Mesenteric fat pad (tissue), 1 donor: ENCODE measurements around the gene TPM3. TPM values are rescaled to one million over a fixed set of nuclear protein-coding genes. Genes with fewer than 3 reads are reported as not detected.
"Not testable (repeated sequence)": the region's sequence is repeated elsewhere in the genome, so short reads cannot be mapped to it uniquely, and the experiment has no call there.

Source experiments
- DNase-seq: peaks from one replicate; pipeline ENCODE4 v3.0.0-alpha.2; 2020; ENCODE audit warnings: low spot score
- total RNA-seq: library from RNA; stranded (reverse); fragmentation: NEBNext Ultra II Directional; extraction: Animal tissue kit (Norgen Biotek cat#: 25700); gene quantifications from one replicate; pipeline ENCODE4 v1.2.1, GENCODE V29; 2021
- donor health status: DM: yes; HTN: yes; CAD: no.

The TPM3 gene
- total RNA-seq, 1 donor from 2014 or later, result 294 TPM

GRCh38 chr1:154170547-154171222, 21.2 kb downstream of the TPM3 start:
- no peak for DNase-seq

GRCh38 chr1:154167461-154167860, 24.4 kb downstream of the TPM3 start:
- DNase-seq, result no peak

GRCh38 chr1:154166207-154166606, 25.7 kb downstream of the TPM3 start:
- DNase-seq, result no peak

GRCh38 chr1:154159554-154159953, 32.3 kb downstream of the TPM3 start:
- no peak for DNase-seq

- no peak for DNase-seq
Observed at GRCh38 chr1:154158307-154159125, 33.4 kb downstream of the TPM3 start.

- no peak for DNase-seq
Observed at GRCh38 chr1:154157520-154158306, 34.2 kb downstream of the TPM3 start.

- no peak for DNase-seq
Observed at GRCh38 chr1:154155251-154155650, 36.6 kb downstream of the TPM3 start.

GRCh38 chr1:154154534-154155191, 37.2 kb downstream of the TPM3 start, which contains the start of gene NUP210L:
TSS of gene NUP210L (minus strand) at chr1:154155073.
- DNase-seq, result no peak

GRCh38 chr1:154154053-154154452, 37.8 kb downstream of the TPM3 start:
- DNase-seq, result no peak

GRCh38 chr1:154151311-154151710, 40.6 kb downstream of the TPM3 start:
- no peak for DNase-seq

- DNase-seq, result no peak
Observed at GRCh38 chr1:154148807-154149206, 43.1 kb downstream of the TPM3 start.

- DNase-seq, result not testable (repeated sequence)
Observed at GRCh38 chr1:154147505-154147904, 44.4 kb downstream of the TPM3 start.

- no peak for DNase-seq
Observed at GRCh38 chr1:154145986-154146385, 45.9 kb downstream of the TPM3 start.

- DNase-seq, result no peak
Observed at GRCh38 chr1:154142358-154142757, 49.5 kb downstream of the TPM3 start.

GRCh38 chr1:154141240-154141639, 50.7 kb downstream of the TPM3 start:
- DNase-seq, result no peak

- no peak for DNase-seq
Observed at GRCh38 chr1:154137888-154138287, 54.0 kb downstream of the TPM3 start.

GRCh38 chr1:154133256-154133655, 58.6 kb downstream of the TPM3 start:
- no peak for DNase-seq

- no peak for DNase-seq
Observed at GRCh38 chr1:154129391-154129970, 62.4 kb downstream of the TPM3 start.

- not testable (repeated sequence) for DNase-seq
Observed at GRCh38 chr1:154123205-154123604, 68.7 kb downstream of the TPM3 start.

- DNase-seq, result no peak
Observed at GRCh38 chr1:154117642-154118041, 74.3 kb downstream of the TPM3 start.

GRCh38 chr1:154115180-154115579, 76.7 kb downstream of the TPM3 start:
- DNase-seq, result no peak
